Astrocyte of the spinal cord (primary cell): Measurements from ENCODE around the gene VCAN.
A peak's percentile ranks its signal among the peaks of the same experiment; 100 is the strongest.

Experiments
- DNase-seq: peaks from one replicate; pipeline ENCODE4 v3.0.0; 2011; ENCODE audit warnings: low read depth, low spot score
- H3K4me3 ChIP-seq: 2 replicates; pipeline ENCODE4 v1.5.1; 2011; ENCODE audit warnings: low read depth, mild to moderate bottlenecking, low read length, moderate library complexity
- in situ Hi-C: cut with HindIII; loops from 2 replicates; pipeline ENCODE4 v1.10.0; 2017; ENCODE audit warnings: low sequenced_read_pairs
- TF ChIP-seq, protein P1 (sequence below): IDR thresholded peaks from 2 replicates; pipeline ENCODE4 v1.5.1; 2012; ENCODE audit warnings: low read depth, mild to moderate bottlenecking, low read length, inconsistent platforms

Gene VCAN

DNA sequence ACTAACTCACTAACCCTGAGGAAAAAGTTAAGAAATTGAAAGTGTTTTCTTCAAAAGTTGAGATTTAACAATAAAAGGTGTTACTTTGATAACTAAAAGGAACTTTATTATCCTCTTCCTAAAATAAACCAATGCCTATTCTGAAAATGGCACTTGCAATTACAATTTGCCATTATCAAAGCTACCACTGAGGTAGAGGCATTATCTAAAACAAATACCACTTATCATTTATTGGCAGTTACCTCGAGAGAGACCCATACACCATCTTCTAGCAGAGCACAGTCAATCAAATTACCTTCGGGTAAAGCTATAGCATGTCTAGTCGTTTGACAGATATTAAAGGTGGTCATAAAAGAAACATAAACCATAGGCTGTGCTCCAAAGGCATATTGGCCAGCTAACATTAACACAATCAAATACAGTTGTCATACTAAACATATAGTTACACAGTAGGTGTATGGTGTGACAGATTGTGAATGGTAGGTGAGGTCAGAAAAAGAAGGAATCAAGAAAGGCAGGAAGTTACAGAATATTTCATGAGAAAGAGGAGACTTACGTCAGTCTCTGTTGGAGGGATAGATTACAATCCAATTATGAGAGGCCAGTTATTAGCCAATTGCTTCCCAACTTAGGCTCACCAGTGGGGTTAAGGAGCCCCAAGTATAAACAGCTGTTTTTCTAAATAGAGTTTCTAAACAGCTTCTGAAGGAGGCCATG lies 56.3 kb downstream of the VCAN start:
- no peak for DNase-seq
- TF ChIP-seq, protein P1, sequence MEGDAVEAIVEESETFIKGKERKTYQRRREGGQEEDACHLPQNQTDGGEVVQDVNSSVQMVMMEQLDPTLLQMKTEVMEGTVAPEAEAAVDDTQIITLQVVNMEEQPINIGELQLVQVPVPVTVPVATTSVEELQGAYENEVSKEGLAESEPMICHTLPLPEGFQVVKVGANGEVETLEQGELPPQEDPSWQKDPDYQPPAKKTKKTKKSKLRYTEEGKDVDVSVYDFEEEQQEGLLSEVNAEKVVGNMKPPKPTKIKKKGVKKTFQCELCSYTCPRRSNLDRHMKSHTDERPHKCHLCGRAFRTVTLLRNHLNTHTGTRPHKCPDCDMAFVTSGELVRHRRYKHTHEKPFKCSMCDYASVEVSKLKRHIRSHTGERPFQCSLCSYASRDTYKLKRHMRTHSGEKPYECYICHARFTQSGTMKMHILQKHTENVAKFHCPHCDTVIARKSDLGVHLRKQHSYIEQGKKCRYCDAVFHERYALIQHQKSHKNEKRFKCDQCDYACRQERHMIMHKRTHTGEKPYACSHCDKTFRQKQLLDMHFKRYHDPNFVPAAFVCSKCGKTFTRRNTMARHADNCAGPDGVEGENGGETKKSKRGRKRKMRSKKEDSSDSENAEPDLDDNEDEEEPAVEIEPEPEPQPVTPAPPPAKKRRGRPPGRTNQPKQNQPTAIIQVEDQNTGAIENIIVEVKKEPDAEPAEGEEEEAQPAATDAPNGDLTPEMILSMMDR, result no peak
- no peak overlapping the region for H3K4me3 ChIP-seq
- in situ Hi-C loops, result no loop called here

DNA sequence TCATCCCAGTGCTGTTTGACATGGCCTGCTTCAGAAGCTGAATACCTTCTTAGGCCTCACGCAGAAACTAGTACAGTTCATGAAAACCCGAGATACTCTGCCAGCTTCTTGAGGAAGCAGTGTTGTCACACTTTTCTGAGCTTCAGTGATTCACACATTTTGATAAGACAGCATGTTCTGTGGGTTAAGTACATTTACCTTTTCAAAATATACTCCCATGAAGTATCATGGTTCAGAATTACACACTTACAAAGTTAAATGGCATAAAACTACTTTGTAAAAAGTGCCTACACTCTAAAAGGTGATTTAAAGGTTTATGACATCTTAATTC lies 56.9 kb downstream of the VCAN start:
- no peak for DNase-seq
- no peak overlapping the region for H3K4me3 ChIP-seq
- in situ Hi-C loops, result no loop called here
- TF ChIP-seq, protein P1, result no peak

GRCh38 chr5:83530193-83530592 lies 58.6 kb downstream of the VCAN start:
- no peak overlapping the region for H3K4me3 ChIP-seq
- TF ChIP-seq, protein P1, result no peak
- in situ Hi-C loops, result no loop called here
- peak; percentile 45 for DNase-seq

- in situ Hi-C loops, result no loop called here
- no peak overlapping the region for H3K4me3 ChIP-seq
- TF ChIP-seq, protein P1, result no peak
- no peak for DNase-seq
Measured at GRCh38 chr5:83531661-83532060, 60.1 kb downstream of the VCAN start.

DNA sequence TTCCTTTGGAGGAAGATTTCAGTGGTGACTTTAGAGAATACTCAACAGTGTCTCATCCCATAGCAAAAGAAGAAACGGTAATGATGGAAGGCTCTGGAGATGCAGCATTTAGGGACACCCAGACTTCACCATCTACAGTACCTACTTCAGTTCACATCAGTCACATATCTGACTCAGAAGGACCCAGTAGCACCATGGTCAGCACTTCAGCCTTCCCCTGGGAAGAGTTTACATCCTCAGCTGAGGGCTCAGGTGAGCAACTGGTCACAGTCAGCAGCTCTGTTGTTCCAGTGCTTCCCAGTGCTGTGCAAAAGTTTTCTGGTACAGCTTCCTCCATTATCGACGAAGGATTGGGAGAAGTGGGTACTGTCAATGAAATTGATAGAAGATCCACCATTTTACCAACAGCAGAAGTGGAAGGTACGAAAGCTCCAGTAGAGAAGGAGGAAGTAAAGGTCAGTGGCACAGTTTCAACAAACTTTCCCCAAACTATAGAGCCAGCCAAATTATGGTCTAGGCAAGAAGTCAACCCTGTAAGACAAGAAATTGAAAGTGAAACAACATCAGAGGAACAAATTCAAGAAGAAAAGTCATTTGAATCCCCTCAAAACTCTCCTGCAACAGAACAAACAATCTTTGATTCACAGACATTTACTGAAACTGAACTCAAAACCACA lies 67.4 kb downstream of the VCAN start:
- no peak overlapping the region for H3K4me3 ChIP-seq
- no peak for DNase-seq
- TF ChIP-seq, protein P1, result no peak
- in situ Hi-C loops, result no loop called here

GRCh38 chr5:83539463-83539790 lies 67.9 kb downstream of the VCAN start:
- TF ChIP-seq, protein P1, result no peak
- in situ Hi-C loops, result no loop called here
- no peak overlapping the region for H3K4me3 ChIP-seq
- DNase-seq, result no peak

DNA sequence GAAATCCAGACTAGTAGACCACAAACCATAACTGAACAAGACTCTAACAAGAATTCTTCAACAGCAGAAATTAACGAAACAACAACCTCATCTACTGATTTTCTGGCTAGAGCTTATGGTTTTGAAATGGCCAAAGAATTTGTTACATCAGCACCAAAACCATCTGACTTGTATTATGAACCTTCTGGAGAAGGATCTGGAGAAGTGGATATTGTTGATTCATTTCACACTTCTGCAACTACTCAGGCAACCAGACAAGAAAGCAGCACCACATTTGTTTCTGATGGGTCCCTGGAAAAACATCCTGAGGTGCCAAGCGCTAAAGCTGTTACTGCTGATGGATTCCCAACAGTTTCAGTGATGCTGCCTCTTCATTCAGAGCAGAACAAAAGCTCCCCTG lies 68.6 kb downstream of the VCAN start:
- H3K4me3 ChIP-seq, result no peak overlapping the region
- DNase-seq, result no peak
- TF ChIP-seq, protein P1, result no peak
- in situ Hi-C loops, result no loop called here
